ENCODE data around the gene SOX11.

SOX11 gene

GRCh38 chr2:5696945-5697521 is 4.8 kb downstream of the SOX11 start:
- peak overlapping the region; percentile 62 for H3K4me3 ChIP-seq (ENCODE audit: low read depth, low read length)

GRCh38 chr2:5697562-5697961 is 5.4 kb downstream of the SOX11 start:
- peak overlapping the region; percentile 62 for H3K4me3 ChIP-seq (ENCODE audit: low read depth, low read length)

More at GRCh38 chr2:5696945-5697521, 4.8 kb downstream of the SOX11 start:
- TF ChIP-seq, protein P1, sequence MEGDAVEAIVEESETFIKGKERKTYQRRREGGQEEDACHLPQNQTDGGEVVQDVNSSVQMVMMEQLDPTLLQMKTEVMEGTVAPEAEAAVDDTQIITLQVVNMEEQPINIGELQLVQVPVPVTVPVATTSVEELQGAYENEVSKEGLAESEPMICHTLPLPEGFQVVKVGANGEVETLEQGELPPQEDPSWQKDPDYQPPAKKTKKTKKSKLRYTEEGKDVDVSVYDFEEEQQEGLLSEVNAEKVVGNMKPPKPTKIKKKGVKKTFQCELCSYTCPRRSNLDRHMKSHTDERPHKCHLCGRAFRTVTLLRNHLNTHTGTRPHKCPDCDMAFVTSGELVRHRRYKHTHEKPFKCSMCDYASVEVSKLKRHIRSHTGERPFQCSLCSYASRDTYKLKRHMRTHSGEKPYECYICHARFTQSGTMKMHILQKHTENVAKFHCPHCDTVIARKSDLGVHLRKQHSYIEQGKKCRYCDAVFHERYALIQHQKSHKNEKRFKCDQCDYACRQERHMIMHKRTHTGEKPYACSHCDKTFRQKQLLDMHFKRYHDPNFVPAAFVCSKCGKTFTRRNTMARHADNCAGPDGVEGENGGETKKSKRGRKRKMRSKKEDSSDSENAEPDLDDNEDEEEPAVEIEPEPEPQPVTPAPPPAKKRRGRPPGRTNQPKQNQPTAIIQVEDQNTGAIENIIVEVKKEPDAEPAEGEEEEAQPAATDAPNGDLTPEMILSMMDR (IDR thresholded peaks at IDR 0.05; ENCODE audit: low read depth, low read length): no peak

DNA sequence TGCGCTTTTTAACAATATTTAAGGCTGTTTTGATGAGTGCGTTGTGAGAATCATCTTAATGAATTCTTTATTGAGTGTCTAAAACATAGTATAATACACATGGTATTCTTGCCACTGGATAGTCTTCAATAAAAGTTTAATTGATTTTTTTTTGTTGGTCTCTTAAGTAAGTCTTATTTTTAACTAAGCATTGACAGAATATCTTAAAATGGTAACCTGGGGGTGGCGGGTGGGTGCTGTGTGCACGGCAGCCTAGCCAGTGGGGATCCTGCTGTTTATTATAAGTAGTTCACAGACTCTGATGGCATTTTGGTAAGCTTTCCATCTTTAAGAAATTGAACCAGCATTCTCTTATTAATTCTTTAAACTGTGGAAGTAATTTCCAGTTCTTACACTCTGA is 6.0 kb downstream of the SOX11 start:
- H3K4me3 ChIP-seq (ENCODE audit: low read depth, low read length): no peak overlapping the region
- TF ChIP-seq, protein P1 (IDR thresholded peaks at IDR 0.05; ENCODE audit: low read depth, low read length): no peak

More at GRCh38 chr2:5697562-5697961, 5.4 kb downstream of the SOX11 start:
- TF ChIP-seq, protein P1 (IDR thresholded peaks at IDR 0.05; ENCODE audit: low read depth, low read length): no peak

GRCh38 chr2:5699963-5700362 is 7.8 kb downstream of the SOX11 start:
- no peak overlapping the region for H3K4me3 ChIP-seq (ENCODE audit: low read depth, low read length)
- TF ChIP-seq, protein P1 (IDR thresholded peaks at IDR 0.05; ENCODE audit: low read depth, low read length): no peak

DNA sequence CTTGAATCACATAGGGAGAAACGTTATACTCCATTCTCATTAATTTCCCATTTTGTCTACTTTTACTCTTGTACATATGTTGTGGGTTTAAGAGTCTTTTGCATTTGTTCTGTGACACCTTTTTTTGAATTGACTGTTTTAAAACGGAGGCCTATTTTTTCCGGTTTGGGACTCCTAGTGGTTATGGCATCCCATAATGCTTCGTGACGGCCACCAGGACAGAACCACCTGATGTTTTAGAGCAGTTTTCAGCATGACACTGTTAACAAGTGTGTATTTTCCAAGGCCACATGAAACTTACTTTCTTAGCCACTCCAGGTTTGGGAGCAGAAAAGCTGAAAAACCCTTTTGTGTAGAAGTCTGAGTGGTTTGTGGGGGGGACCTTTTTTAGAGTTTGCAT is 8.4 kb downstream of the SOX11 start:
- TF ChIP-seq, protein P1 (IDR thresholded peaks at IDR 0.05; ENCODE audit: low read depth, low read length): no peak

DNA sequence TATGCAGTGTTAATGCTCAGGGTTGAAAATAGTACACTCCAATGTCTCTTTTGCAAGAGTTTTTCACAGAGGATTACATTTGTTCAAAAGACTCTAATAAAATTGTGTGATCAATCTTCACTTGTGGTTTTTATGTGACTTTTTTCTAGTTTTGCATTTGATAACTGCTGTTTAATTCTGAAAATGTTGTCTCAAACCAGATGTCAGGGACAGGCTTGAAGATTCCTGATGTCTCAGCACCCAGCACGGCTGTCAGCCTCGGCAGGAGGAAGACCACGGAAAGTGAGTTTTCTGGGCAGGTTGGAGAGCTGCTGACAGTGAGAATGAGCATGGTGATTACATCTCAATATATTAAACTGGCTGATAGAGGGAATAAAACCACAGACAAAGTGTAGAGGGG is 9.1 kb downstream of the SOX11 start:
- TF ChIP-seq, protein P1 (IDR thresholded peaks at IDR 0.05; ENCODE audit: low read depth, low read length): no peak
- no peak overlapping the region for H3K4me3 ChIP-seq (ENCODE audit: low read depth, low read length)

More for the DNA sequence above, 8.4 kb downstream of the SOX11 start:
- no peak overlapping the region for H3K4me3 ChIP-seq (ENCODE audit: low read depth, low read length)

- no peak overlapping the region for H3K4me3 ChIP-seq (ENCODE audit: low read depth, low read length)
- TF ChIP-seq, protein P1 (IDR thresholded peaks at IDR 0.05; ENCODE audit: low read depth, low read length): no peak
Measured at GRCh38 chr2:5703166-5703565, 11.0 kb downstream of the SOX11 start.
